CD14-positive monocyte (primary cell): ENCODE measurements around the gene TSPAN5. TPM values are rescaled to one million over a fixed set of nuclear protein-coding genes. Genes with fewer than 3 reads are reported as not detected.

Source experiments
- DNase-seq, 3 donors: peaks; one replicate each; pipeline ENCODE4 v3.0.0-alpha.2; 2011 to 2022
- H2AFZ ChIP-seq: 2 replicates; pipeline ENCODE4 v1.6.0; 2012; ENCODE audit warnings: mild to moderate bottlenecking, low read depth, low read length, inconsistent platforms; ENCODE audit not compliant: insufficient read depth, poor library complexity, severe bottlenecking
- H3K27ac ChIP-seq, 2 donors: 1 replicate in 1 of 2; 2 replicates in 1 of 2; pipeline ENCODE4 v1.5.1; 2012 to 2013; ENCODE audit warnings: low read length in 2 of 2, control low read depth in 1 of 2, inconsistent platforms in 1 of 2, low read depth in 1 of 2, mild to moderate bottlenecking in 1 of 2
- H3K27me3 ChIP-seq, 2 donors: one replicate each; pipeline versions ENCODE4 v1.6.0 to v1.6.1; 2011 to 2013; ENCODE audit warnings: low read length in 2 of 2; ENCODE audit not compliant: control insufficient read depth in 2 of 2, insufficient read depth in 2 of 2
- H3K36me3 ChIP-seq, 2 donors: replicated peaks in 1 of 2; 1 replicate in 1 of 2; 2 replicates in 1 of 2; pipeline versions ENCODE4 v1.5.1 to v1.6.1; 2012 to 2013; ENCODE audit warnings: low read length in 2 of 2, control low read depth in 1 of 2, inconsistent platforms in 1 of 2, mild to moderate bottlenecking in 1 of 2; ENCODE audit not compliant: insufficient read depth in 2 of 2, control insufficient read depth in 1 of 2
- H3K4me1 ChIP-seq, 2 donors: 1 replicate in 1 of 2; 2 replicates in 1 of 2; pipeline versions ENCODE4 v1.5.1 to v1.6.1; 2012 to 2013; ENCODE audit warnings: low read length in 2 of 2, control low read depth in 1 of 2, inconsistent platforms in 1 of 2, mild to moderate bottlenecking in 1 of 2, moderate library complexity in 1 of 2; ENCODE audit not compliant: insufficient read depth in 2 of 2, control insufficient read depth in 1 of 2
- H3K4me2 ChIP-seq: replicated peaks from 2 replicates; pipeline ENCODE3; 2012; ENCODE audit warnings: low read length, moderate library complexity, mild to moderate bottlenecking; ENCODE audit not compliant: poor library complexity, severe bottlenecking; ENCODE audit errors: extremely low read depth
- H3K4me3 ChIP-seq, 3 experiments: fragments of 200-600 bp in 1 of 3; sonication (generic) in 1 of 3; replicated peaks in 1 of 3; 1 replicate in 2 of 3; 2 replicates in 1 of 3; pipeline ENCODE4 v1.5.1; 2011 to 2013; ENCODE audit warnings: low read length in 3 of 3, mild to moderate bottlenecking in 3 of 3, control low read depth in 2 of 3, low read depth in 2 of 3, inconsistent platforms in 1 of 3, moderate library complexity in 1 of 3
- H3K79me2 ChIP-seq: 2 replicates; pipeline ENCODE4 v1.6.0; 2012; ENCODE audit warnings: mild to moderate bottlenecking, control low read depth, inconsistent platforms, low read length, moderate library complexity; ENCODE audit not compliant: insufficient read depth
- H3K9ac ChIP-seq: 2 replicates; pipeline ENCODE4 v1.6.0; 2017; ENCODE audit warnings: low read length, mild to moderate bottlenecking; ENCODE audit not compliant: insufficient read depth, poor library complexity, severe bottlenecking
- H3K9me3 ChIP-seq, 2 donors: replicated peaks in 1 of 2; 1 replicate in 1 of 2; 2 replicates in 1 of 2; pipeline versions ENCODE4 v1.5.1 to v1.6.1; 2012 to 2013; ENCODE audit warnings: low read length in 2 of 2, control low read depth in 1 of 2; ENCODE audit not compliant: control insufficient read depth in 1 of 2, insufficient read depth in 1 of 2
- H4K20me1 ChIP-seq: 2 replicates; pipeline ENCODE4 v1.6.0; 2012; ENCODE audit warnings: mild to moderate bottlenecking, low read length, control low read depth, moderate library complexity; ENCODE audit not compliant: insufficient read depth
- H3K27ac Mint-ChIP-seq, 7 donors: one replicate each; pipeline ENCODE4 v1.8.0; 2020; ENCODE audit warnings: mild to moderate bottlenecking in 7 of 7, mixed read lengths in 7 of 7, moderate library complexity in 6 of 7, inconsistent platforms in 2 of 7
- H3K27me3 Mint-ChIP-seq, 3 donors: one replicate each; pipeline ENCODE4 v1.8.0; 2021 to 2022; ENCODE audit warnings: low read depth in 3 of 3, mild to moderate bottlenecking in 3 of 3, mixed read lengths in 3 of 3, moderate library complexity in 3 of 3, inconsistent platforms in 1 of 3
- H3K36me3 Mint-ChIP-seq, 2 donors: one replicate each; pipeline ENCODE4 v1.8.0; 2020; ENCODE audit warnings: mixed read lengths in 2 of 2, inconsistent platforms in 1 of 2, mild to moderate bottlenecking in 1 of 2
- H3K4me1 Mint-ChIP-seq: one replicate; pipeline ENCODE4 v1.8.0; 2020; ENCODE audit warnings: mild to moderate bottlenecking, mixed read lengths
- H3K4me3 Mint-ChIP-seq, 2 donors: one replicate each; pipeline ENCODE4 v1.8.0; 2020; ENCODE audit warnings: mild to moderate bottlenecking in 2 of 2, mixed read lengths in 2 of 2, moderate library complexity in 1 of 2
- H3K9me3 Mint-ChIP-seq, 7 donors: one replicate each; pipeline ENCODE4 v1.8.0; 2020 to 2022; ENCODE audit warnings: mixed read lengths in 7 of 7, mild to moderate bottlenecking in 6 of 7, moderate library complexity in 6 of 7, inconsistent platforms in 2 of 7
- CTCF ChIP-seq: fragments of 200-600 bp; IDR thresholded peaks from one replicate; pipeline ENCODE4 v1.8.0; 2022; ENCODE audit warnings: antibody characterized with exemption, mild to moderate bottlenecking
- WGBS: methylation state at CpG from one replicate; pipeline ENCODE4 v1.1.5; 2013; ENCODE audit warnings: missing lambda C conversion rate; ENCODE audit not compliant: insufficient coverage; 5-methylcytosine and 5-hydroxymethylcytosine counted together
- intact Hi-C, 2 donors: fragments of 100-400 bp; cut with micrococcal nuclease; formaldehyde crosslinking; loops; one replicate each; pipeline versions ENCODE4 v1.15.0 to v1.15.1; 2023
- polyA plus RNA-seq, 3 donors: library from polyadenylated mRNA; depleted of rRNA in 1 of 3; unstranded in 2 of 3; stranded (reverse) in 1 of 3; fragments of 300-500 nt in 2 of 3; fragments of >200 nt in 1 of 3; fragmentation: Illumina TruSeq in 2 of 3; gene quantifications; 1 replicate in 2 of 3; 2 replicates in 1 of 3; pipeline ENCODE4 v1.2.3, GENCODE V29; 2012 to 2021

The TSPAN5 gene
- polyA plus RNA-seq, 3 donors, result 0.09 to 1.1 (median 0.13) TPM

- no peaks in the 10 kb centered on the region for H3K9me3 ChIP-seq
- H4K20me1 ChIP-seq, result no peaks in the 10 kb centered on the region
- H3K4me3 ChIP-seq, result no peak overlapping the region
- no peak for TF ChIP-seq CTCF
- H3K9me3 Mint-ChIP-seq, result peaks cover 0 to 5% (median 0%) of the 10 kb centered on the region in 7 donors
- H3K27me3 Mint-ChIP-seq, result peaks cover 0 to 2% (median 0%) of the 10 kb centered on the region in 3 donors
- H3K9ac ChIP-seq, result no peak overlapping the region
- H3K79me2 ChIP-seq, result no peaks in the 10 kb centered on the region
- no peak overlapping the region for H3K4me3 Mint-ChIP-seq
- H3K27ac Mint-ChIP-seq, result no peak overlapping the region
- H3K4me1 Mint-ChIP-seq, result no peaks in the 10 kb centered on the region
- WGBS, result 95% methylated on average over 4 of the region's 7 CpGs
- no peak overlapping the region for H3K4me2 ChIP-seq
- no peaks in the 10 kb centered on the region for H3K36me3 Mint-ChIP-seq
- no peak overlapping the region for H3K27ac ChIP-seq
- H3K27me3 ChIP-seq, result no peaks in the 10 kb centered on the region
- no peak overlapping the region for H2AFZ ChIP-seq
- H3K36me3 ChIP-seq, result no peaks in the 10 kb centered on the region
- intact Hi-C loops, result no loop called here
- no peak for DNase-seq
- H3K4me1 ChIP-seq, result no peaks in the 10 kb centered on the region
Observed at GRCh38 chr4:98491899-98492559, 166.4 kb downstream of the TSPAN5 start.

- Histone ChIP-seq H3K79me2 (no peaks in the 10 kb centered on the region), H4K20me1 (no peaks in the 10 kb centered on the region), H3K4me2 (no peak overlapping the region), H3K4me1 (no peaks in the 10 kb centered on the region), H3K4me3 (no peak overlapping the region), H3K9me3 (no peaks in the 10 kb centered on the region), H3K9ac (no peak overlapping the region), H2AFZ (no peak overlapping the region), H3K27me3 (no peaks in the 10 kb centered on the region), H3K27ac (no peak overlapping the region), H3K36me3 (no peaks in the 10 kb centered on the region)
- peaks cover 0 to 5% (median 0%) of the 10 kb centered on the region in 7 donors for H3K9me3 Mint-ChIP-seq
- intact Hi-C loops, result no loop called here
- peaks cover 0 to 2% (median 0%) of the 10 kb centered on the region in 3 donors for H3K27me3 Mint-ChIP-seq
- no CpG with 5 or more reads among the region's 3 CpGs for WGBS
- no peak for TF ChIP-seq CTCF
- no peak overlapping the region for H3K27ac Mint-ChIP-seq
- H3K4me1 Mint-ChIP-seq, result no peaks in the 10 kb centered on the region
- no peak overlapping the region for H3K4me3 Mint-ChIP-seq
- no peak for DNase-seq
- no peaks in the 10 kb centered on the region for H3K36me3 Mint-ChIP-seq
Observed at GRCh38 chr4:98490251-98490650, 168.2 kb downstream of the TSPAN5 start.
